ENCODE results near the gene SHF. TPM values are rescaled to one million over a fixed set of nuclear protein-coding genes. Genes with fewer than 3 reads are reported as not detected.

Gene SHF
- total RNA-seq, 1 experiment from 2014 or later = 21.7 TPM

DNA sequence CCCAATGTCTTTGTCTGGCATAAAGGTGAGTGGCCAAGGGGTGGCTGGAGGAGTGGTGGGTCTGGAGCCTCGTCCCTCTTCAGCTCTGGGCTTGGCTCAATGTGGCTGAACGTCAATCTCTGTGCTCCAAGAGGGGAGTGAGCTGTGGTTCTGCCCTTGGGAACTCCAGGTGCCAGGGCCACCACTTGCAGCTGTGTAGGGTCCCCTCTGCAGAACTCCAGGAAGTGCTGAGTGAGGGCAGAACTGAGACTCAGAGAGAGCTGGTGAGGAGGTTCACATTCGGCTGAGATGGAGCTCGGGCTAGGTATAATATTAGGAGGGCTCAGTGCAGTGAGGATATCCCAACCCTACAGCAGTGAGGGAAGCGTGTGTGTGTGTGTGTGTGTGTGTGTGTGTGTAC lies 46.4 kb downstream of the SHF start:
- Histone ChIP-seq H4K8ac (replicated peaks; ENCODE audit: insufficient read length, low read depth, low read length) (no peak overlapping the region), H2AK5ac (ENCODE audit: insufficient read length, low read length) (no peak overlapping the region), H2AFZ (ENCODE audit: low read length) (no peak overlapping the region), H2BK120ac (ENCODE audit: low read depth, low read length, poor library complexity, severe bottlenecking) (no peak overlapping the region), H3K27ac (ENCODE audit: insufficient read length, low read depth, low read length) (no peak overlapping the region), H2BK12ac (ENCODE audit: insufficient read length, low read depth, low read length) (no peak overlapping the region), H4K5ac (ENCODE audit: insufficient read length, low read depth, low read length) (no peak overlapping the region), H3K4ac (ENCODE audit: low read depth, low read length) (no peak overlapping the region), H3K4me2 (ENCODE audit: insufficient read depth, insufficient read length, low read length) (no peak overlapping the region), H3K9me3 (ENCODE audit: control insufficient read depth, low read depth, low read length) (no peaks in the 10 kb centered on the region), H3K79me1 (ENCODE audit: insufficient read depth, low read depth, low read length, poor library complexity, severe bottlenecking) (no peaks in the 10 kb centered on the region), H3K9ac (ENCODE audit: extremely low read depth, insufficient read length, low read length) (no peak overlapping the region), H3K23ac (ENCODE audit: insufficient read length, low read depth, low read length) (no peak overlapping the region), H4K20me1 (ENCODE audit: control insufficient read depth, insufficient read depth, insufficient read length) (no peaks in the 10 kb centered on the region), H3K79me2 (ENCODE audit: insufficient read depth, low read length) (no peaks in the 10 kb centered on the region), H3T11ph (ENCODE audit: low read length) (no peak overlapping the region), H3K14ac (ENCODE audit: insufficient read depth, low read length) (no peak overlapping the region), H2BK15ac (ENCODE audit: low read depth, low read length) (no peak overlapping the region), H3K27me3 (ENCODE audit: insufficient read depth, low read length) (peaks cover 6% of the 10 kb centered on the region), H4K91ac (ENCODE audit: insufficient read length, low read depth, low read length) (no peak overlapping the region), H2BK20ac (ENCODE audit: low read depth, low read length, poor library complexity, severe bottlenecking) (no peak overlapping the region), H3K4me1 (ENCODE audit: insufficient read depth, low read length) (no peaks in the 10 kb centered on the region; the same call in 1 of the 2 replicates), H3K23me2 (ENCODE audit: insufficient read length, low read depth, low read length, poor library complexity, severe bottlenecking) (no peaks in the 10 kb centered on the region), H2BK5ac (ENCODE audit: insufficient read length, low read length) (no peak overlapping the region), H3K56ac (ENCODE audit: insufficient read length, low read depth, low read length) (no peak overlapping the region), H3K18ac (ENCODE audit: insufficient read length, low read depth, low read length) (no peak overlapping the region)
- H3K9me3 Mint-ChIP-seq = no peaks in the 10 kb centered on the region; a peak in 1 of 5 replicates
- H3K4me3 Mint-ChIP-seq = no peak overlapping the region
- TF ChIP-seq, protein P1, sequence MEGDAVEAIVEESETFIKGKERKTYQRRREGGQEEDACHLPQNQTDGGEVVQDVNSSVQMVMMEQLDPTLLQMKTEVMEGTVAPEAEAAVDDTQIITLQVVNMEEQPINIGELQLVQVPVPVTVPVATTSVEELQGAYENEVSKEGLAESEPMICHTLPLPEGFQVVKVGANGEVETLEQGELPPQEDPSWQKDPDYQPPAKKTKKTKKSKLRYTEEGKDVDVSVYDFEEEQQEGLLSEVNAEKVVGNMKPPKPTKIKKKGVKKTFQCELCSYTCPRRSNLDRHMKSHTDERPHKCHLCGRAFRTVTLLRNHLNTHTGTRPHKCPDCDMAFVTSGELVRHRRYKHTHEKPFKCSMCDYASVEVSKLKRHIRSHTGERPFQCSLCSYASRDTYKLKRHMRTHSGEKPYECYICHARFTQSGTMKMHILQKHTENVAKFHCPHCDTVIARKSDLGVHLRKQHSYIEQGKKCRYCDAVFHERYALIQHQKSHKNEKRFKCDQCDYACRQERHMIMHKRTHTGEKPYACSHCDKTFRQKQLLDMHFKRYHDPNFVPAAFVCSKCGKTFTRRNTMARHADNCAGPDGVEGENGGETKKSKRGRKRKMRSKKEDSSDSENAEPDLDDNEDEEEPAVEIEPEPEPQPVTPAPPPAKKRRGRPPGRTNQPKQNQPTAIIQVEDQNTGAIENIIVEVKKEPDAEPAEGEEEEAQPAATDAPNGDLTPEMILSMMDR (conservative IDR thresholded peaks at IDR 0.05) = no peak
- peaks cover 36% of the 10 kb centered on the region for H3K27me3 Mint-ChIP-seq (ENCODE audit: low read depth)
- H3K4me1 Mint-ChIP-seq = peaks cover 2% of the 10 kb centered on the region in 2 experiments; a peak in 2 of 4 replicates
- no CpG with 5 or more reads among the region's 5 CpGs for WGBS (ENCODE audit: extremely low coverage, insufficient read length, low lambda C conversion rate)
- H3K36me3 Mint-ChIP-seq (ENCODE audit: insufficient read depth in 1 of 3, low read depth in 3 of 3) = no peaks in the 10 kb centered on the region
- DNase-seq = no peak
- H3K27ac Mint-ChIP-seq = no peak overlapping the region
